PC-3 (cell line): ENCODE results near the gene RELA.

ENCODE experiments used
- CTCF ChIP-seq: fragments of 300-600 bp; sonication (generic); conservative IDR thresholded peaks from 2 replicates; pipeline ENCODE4 v1.5.1; 2017; ENCODE audit warnings: antibody characterized with exemption, low read depth, mild to moderate bottlenecking, low read length
- EZH2 ChIP-seq: fragments of 300-600 bp; sonication (generic); IDR thresholded peaks from one replicate; pipeline ENCODE4 v1.6.1; 2017; ENCODE audit warnings: antibody characterized with exemption, mild to moderate bottlenecking, low read length; ENCODE audit not compliant: unreplicated experiment
- EZH2phosphoT487 ChIP-seq: fragments of 300-600 bp; sonication (generic); IDR thresholded peaks from 2 replicates; pipeline ENCODE4 v1.6.1; 2018; ENCODE audit warnings: mild to moderate bottlenecking, antibody characterized with exemption, low read length, borderline replicate concordance

- TF ChIP-seq CTCF, result peak; percentile 95
- TF ChIP-seq EZH2phosphoT487, result no peak
- TF ChIP-seq EZH2, result no peak
Observed at GRCh38 chr11:65711785-65712632, 49.3 kb upstream of the RELA start, which contains the start of gene KAT5.
